Prostate gland (tissue), 2 donors: ENCODE results near the gene SHISA8.

Source experiments
- CTCF ChIP-seq, 4 experiments: fragments of 200-600 bp in 2 of 4; fragments of 450-650 bp in 2 of 4; sonication (generic) in 2 of 4; IDR thresholded peaks; 1 replicate in 3 of 4; 2 replicates in 1 of 4; pipeline ENCODE4 v1.5.1; 2016 to 2019; ENCODE audit warnings: antibody characterized with exemption in 4 of 4, mild to moderate bottlenecking in 2 of 4, moderate library complexity in 2 of 4
- POLR2A ChIP-seq: fragments of 450-650 bp; IDR thresholded peaks from one replicate; pipeline ENCODE4 v1.6.1; 2016; ENCODE audit warnings: antibody characterized with exemption, mild to moderate bottlenecking
- POLR2AphosphoS5 ChIP-seq: sonication (generic); formaldehyde crosslinking; IDR thresholded peaks from one replicate; pipeline ENCODE4 v1.6.1; 2017; ENCODE audit warnings: antibody characterized with exemption

GRCh38 chr22:41929418-41929810, 14.5 kb upstream of the SHISA8 start:
- TF ChIP-seq POLR2AphosphoS5 (no peak), CTCF (IDR thresholded peaks at IDR 0.05) (no peak), POLR2A (no peak)
